ENCODE data around the gene DHX9.

- TF ChIP-seq TEAD4 (IDR thresholded peaks at IDR 0.05): peak; percentile 28; the same call in 1 of the 2 replicates
- TF ChIP-seq, protein P1, sequence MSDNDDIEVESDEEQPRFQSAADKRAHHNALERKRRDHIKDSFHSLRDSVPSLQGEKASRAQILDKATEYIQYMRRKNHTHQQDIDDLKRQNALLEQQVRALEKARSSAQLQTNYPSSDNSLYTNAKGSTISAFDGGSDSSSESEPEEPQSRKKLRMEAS (IDR thresholded peaks at IDR 0.05): peak; percentile 94
- TF ChIP-seq EP300 (IDR thresholded peaks at IDR 0.05; ENCODE audit: borderline replicate concordance): peak; percentile 18; the same call in 1 of the 2 replicates
- TF ChIP-seq YY1 (IDR thresholded peaks at IDR 0.05; ENCODE audit: low read depth): peak; percentile 92
- TF ChIP-seq, protein P2, sequence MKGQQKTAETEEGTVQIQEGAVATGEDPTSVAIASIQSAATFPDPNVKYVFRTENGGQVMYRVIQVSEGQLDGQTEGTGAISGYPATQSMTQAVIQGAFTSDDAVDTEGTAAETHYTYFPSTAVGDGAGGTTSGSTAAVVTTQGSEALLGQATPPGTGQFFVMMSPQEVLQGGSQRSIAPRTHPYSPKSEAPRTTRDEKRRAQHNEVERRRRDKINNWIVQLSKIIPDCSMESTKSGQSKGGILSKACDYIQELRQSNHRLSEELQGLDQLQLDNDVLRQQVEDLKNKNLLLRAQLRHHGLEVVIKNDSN (IDR thresholded peaks at IDR 0.05): no peak
- peak; percentile 57; the same call in 1 of the 2 replicates for TF ChIP-seq EGR1 (IDR thresholded peaks at IDR 0.05)
- peak; percentile 87 for TF ChIP-seq TAF1 (IDR thresholded peaks at IDR 0.05; ENCODE audit: low read depth)
- TF ChIP-seq, protein P3, sequence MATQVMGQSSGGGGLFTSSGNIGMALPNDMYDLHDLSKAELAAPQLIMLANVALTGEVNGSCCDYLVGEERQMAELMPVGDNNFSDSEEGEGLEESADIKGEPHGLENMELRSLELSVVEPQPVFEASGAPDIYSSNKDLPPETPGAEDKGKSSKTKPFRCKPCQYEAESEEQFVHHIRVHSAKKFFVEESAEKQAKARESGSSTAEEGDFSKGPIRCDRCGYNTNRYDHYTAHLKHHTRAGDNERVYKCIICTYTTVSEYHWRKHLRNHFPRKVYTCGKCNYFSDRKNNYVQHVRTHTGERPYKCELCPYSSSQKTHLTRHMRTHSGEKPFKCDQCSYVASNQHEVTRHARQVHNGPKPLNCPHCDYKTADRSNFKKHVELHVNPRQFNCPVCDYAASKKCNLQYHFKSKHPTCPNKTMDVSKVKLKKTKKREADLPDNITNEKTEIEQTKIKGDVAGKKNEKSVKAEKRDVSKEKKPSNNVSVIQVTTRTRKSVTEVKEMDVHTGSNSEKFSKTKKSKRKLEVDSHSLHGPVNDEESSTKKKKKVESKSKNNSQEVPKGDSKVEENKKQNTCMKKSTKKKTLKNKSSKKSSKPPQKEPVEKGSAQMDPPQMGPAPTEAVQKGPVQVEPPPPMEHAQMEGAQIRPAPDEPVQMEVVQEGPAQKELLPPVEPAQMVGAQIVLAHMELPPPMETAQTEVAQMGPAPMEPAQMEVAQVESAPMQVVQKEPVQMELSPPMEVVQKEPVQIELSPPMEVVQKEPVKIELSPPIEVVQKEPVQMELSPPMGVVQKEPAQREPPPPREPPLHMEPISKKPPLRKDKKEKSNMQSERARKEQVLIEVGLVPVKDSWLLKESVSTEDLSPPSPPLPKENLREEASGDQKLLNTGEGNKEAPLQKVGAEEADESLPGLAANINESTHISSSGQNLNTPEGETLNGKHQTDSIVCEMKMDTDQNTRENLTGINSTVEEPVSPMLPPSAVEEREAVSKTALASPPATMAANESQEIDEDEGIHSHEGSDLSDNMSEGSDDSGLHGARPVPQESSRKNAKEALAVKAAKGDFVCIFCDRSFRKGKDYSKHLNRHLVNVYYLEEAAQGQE (IDR thresholded peaks at IDR 0.05; ENCODE audit: low read depth): no peak; the same call in 1 of the 2 replicates
- TF ChIP-seq NFIC (IDR thresholded peaks at IDR 0.05): peak; percentile 1; the same call in 1 of the 2 replicates
- TF ChIP-seq CEBPB (IDR thresholded peaks at IDR 0.05): no peak
- no peak for TF ChIP-seq ZBTB7A (IDR thresholded peaks at IDR 0.05; ENCODE audit: low read depth)
- no peak for TF ChIP-seq RAD21 (IDR thresholded peaks at IDR 0.05; ENCODE audit: low read depth)
- TF ChIP-seq CREB1 (IDR thresholded peaks at IDR 0.05; ENCODE audit: low read depth): no peak
- TF ChIP-seq TCF12 (IDR thresholded peaks at IDR 0.05; ENCODE audit: low read depth): 0 out of 2 replicates have a peak, but pooled peaks have one; percentile 48
These were observed at the start of gene DHX9 for GRCh38 chr1:182839209-182840066.

Measured in Ishikawa (cell line).